Mononuclear cell (primary cell): ENCODE results near the gene CLRN1. TPM values are rescaled to one million over a fixed set of nuclear protein-coding genes. Genes with fewer than 3 reads are reported as not detected.

Source experiments
- H3K27me3 ChIP-seq: 2 replicates; pipeline ENCODE4 v1.6.0; 2011; ENCODE audit warnings: low read length, control low read depth; ENCODE audit not compliant: insufficient read depth
- H3K4me1 ChIP-seq: 2 replicates; pipeline ENCODE4 v1.5.1; 2011; ENCODE audit warnings: mild to moderate bottlenecking, low read length, control low read depth; ENCODE audit not compliant: insufficient read depth
- H3K4me3 ChIP-seq: 2 replicates; pipeline ENCODE4 v1.5.1; 2011; ENCODE audit warnings: mild to moderate bottlenecking, low read length, moderate library complexity
- H3K9me3 ChIP-seq: 2 replicates; pipeline ENCODE4 v1.5.1; 2011; ENCODE audit warnings: low read depth, mild to moderate bottlenecking, control low read depth, low read length
- total RNA-seq: library from RNA; depleted of rRNA; stranded (reverse); fragments of >200 nt; gene quantifications from one replicate; pipeline ENCODE4 v1.2.3, GENCODE V29; 2012

The CLRN1 gene
- total RNA-seq, 1 donor = not detected

- Histone ChIP-seq H3K27me3 (peaks cover 4% of the 10 kb centered on the region), H3K9me3 (no peaks in the 10 kb centered on the region), H3K4me1 (peaks cover 31% of the 10 kb centered on the region), H3K4me3 (no peak overlapping the region)
These were observed 87.0 kb downstream of the CLRN1 start for GRCh38 chr3:150885535-150885934.

DNA sequence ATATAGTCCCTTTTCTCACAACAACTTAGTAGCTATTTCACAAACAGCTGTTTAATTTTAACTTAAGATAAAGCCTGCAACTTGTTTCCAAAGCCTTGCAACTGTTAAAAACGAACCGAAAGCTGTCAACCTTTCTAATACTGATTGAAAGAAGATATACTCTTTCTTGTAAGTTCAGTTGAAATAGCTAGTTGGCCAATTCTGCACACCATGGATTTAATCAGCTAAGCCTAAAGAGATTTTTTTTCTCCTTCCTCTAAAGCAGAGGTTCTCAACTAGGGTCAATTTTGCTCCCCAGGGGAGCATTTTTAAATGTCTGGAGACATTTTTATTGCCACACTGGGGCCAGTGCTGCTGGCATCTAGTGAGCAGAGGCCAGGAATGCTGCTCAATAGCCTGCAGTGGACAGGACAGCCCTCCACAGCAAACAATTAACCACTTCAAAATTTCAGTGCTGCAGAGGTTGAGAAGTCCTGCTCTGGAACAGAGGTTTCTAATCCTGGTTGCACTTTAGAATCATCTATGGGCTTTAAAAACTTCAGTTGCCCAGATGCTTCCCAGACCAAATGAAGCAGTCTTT is 93.4 kb downstream of the CLRN1 start:
- Histone ChIP-seq H3K9me3 (no peaks in the 10 kb centered on the region), H3K4me3 (no peak overlapping the region), H3K4me1 (peaks cover 30% of the 10 kb centered on the region), H3K27me3 (peaks cover 4% of the 10 kb centered on the region)

GRCh38 chr3:150878290-150878689 is 94.2 kb downstream of the CLRN1 start:
- H3K4me3 ChIP-seq = no peak overlapping the region
- H3K27me3 ChIP-seq = no peaks in the 10 kb centered on the region
- peaks cover 30% of the 10 kb centered on the region for H3K4me1 ChIP-seq
- H3K9me3 ChIP-seq = no peaks in the 10 kb centered on the region

DNA sequence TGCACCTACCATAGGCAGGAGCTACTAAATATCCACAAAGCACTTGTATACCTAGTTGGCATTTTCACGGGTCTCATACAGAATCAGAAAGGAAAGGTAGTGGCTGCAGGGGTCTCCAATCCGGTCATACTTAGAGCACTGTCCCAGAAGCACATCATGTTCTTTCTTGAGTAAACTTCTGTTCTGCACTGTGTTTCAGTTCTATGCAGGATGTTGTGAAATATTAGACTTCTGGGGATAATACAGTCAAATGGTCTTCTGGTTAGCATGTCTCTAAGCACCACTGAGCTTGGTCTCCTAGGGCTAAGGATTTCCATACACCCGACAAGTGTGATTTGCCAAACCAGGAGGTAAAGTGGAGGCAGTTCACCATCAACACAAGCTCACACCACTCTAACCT is 95.2 kb downstream of the CLRN1 start:
- Histone ChIP-seq H3K9me3 (no peaks in the 10 kb centered on the region), H3K4me3 (no peak overlapping the region), H3K27me3 (no peaks in the 10 kb centered on the region), H3K4me1 (peaks cover 29% of the 10 kb centered on the region)

DNA sequence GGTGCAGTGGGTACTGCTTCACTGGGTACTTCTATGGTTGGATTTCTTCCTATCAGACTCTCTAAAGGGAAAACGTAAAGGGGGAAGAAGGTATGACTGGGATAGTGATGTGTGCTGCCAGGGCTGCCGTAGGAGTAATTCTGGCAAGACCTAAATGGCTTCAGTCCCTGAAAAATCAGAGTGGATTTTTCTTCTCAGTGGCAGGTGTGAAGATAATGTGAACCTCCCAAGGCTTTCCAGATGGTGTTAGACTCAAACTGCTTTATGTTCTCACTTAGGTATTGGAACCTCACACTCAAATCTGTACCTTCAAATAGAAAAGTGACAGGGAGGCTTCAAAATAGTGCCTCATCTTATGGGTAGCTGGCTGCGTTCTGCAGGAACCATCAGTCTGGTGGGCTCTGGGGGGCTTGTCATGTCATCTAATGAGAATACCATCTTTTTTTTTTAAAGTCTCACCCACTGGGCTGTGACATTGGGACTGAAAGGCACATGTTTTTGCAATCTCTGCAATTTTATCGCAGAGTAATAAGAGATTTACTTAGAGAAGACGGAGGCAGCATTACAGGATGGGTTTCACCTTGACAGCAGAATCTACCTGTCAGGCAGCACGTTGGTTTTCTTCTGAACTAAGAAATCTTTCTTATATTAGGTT is 95.8 kb downstream of the CLRN1 start:
- H3K4me1 ChIP-seq = peaks cover 24% of the 10 kb centered on the region
- H3K4me3 ChIP-seq = no peak overlapping the region
- no peaks in the 10 kb centered on the region for H3K9me3 ChIP-seq
- H3K27me3 ChIP-seq = no peaks in the 10 kb centered on the region

Other genes with a start within 250 kb of the CLRN1 start
- 44.0 TPM for gene SIAH2, start 209.6 kb downstream of the CLRN1 start, total RNA-seq
- not detected for gene MINDY4B, start 67.3 kb downstream of the CLRN1 start, total RNA-seq
- 4.0 TPM for gene MED12L, start 112.9 kb upstream of the CLRN1 start, total RNA-seq
- gene GPR171, start 230.5 kb upstream of the CLRN1 start, total RNA-seq = 10.6 TPM